ENCODE results near the gene B4GALT6. TPM values are rescaled to one million over a fixed set of nuclear protein-coding genes. Genes with fewer than 3 reads are reported as not detected.
A peak's percentile ranks its signal among the peaks of the same experiment; 100 is the strongest.

The B4GALT6 gene
- total and polyA plus RNA-seq, 10 of the 15 experiments (the other 5 are each of a cell fraction or from before 2014, with no cell fraction given), result 11.9 to 47.4 (median 18.0) TPM

DNA sequence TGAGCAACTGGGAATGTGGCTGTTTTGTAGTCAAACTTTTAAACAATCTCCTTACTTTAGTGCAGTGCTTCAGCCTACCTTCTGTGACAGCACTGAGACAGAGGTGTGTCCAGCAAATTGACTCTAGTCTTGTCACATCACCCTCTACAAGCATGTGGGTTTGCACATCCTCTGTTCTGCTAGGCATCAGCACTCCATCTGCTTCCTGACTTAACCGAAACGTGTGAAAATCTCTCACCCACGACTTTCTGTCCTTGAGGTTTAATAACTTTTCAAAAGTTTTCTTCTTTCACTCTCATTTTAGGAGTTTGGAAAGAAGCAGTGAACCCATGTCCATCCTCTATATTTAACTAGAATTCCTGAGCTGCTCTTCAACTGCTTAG is 50.1 kb downstream of the B4GALT6 start (continued):
- no peak for TF ChIP-seq CHD2 (IDR thresholded peaks at IDR 0.05; ENCODE audit: borderline replicate concordance, low read depth, low read length)
- no peak for TF ChIP-seq SUZ12 (IDR thresholded peaks at IDR 0.05; ENCODE audit: unreplicated experiment)
- 0 out of 2 replicates have a peak, but pooled peaks have one; percentile 54 for TF ChIP-seq ATF7 (IDR thresholded peaks at IDR 0.05; ENCODE audit: low read depth)
- TF ChIP-seq, protein P1, sequence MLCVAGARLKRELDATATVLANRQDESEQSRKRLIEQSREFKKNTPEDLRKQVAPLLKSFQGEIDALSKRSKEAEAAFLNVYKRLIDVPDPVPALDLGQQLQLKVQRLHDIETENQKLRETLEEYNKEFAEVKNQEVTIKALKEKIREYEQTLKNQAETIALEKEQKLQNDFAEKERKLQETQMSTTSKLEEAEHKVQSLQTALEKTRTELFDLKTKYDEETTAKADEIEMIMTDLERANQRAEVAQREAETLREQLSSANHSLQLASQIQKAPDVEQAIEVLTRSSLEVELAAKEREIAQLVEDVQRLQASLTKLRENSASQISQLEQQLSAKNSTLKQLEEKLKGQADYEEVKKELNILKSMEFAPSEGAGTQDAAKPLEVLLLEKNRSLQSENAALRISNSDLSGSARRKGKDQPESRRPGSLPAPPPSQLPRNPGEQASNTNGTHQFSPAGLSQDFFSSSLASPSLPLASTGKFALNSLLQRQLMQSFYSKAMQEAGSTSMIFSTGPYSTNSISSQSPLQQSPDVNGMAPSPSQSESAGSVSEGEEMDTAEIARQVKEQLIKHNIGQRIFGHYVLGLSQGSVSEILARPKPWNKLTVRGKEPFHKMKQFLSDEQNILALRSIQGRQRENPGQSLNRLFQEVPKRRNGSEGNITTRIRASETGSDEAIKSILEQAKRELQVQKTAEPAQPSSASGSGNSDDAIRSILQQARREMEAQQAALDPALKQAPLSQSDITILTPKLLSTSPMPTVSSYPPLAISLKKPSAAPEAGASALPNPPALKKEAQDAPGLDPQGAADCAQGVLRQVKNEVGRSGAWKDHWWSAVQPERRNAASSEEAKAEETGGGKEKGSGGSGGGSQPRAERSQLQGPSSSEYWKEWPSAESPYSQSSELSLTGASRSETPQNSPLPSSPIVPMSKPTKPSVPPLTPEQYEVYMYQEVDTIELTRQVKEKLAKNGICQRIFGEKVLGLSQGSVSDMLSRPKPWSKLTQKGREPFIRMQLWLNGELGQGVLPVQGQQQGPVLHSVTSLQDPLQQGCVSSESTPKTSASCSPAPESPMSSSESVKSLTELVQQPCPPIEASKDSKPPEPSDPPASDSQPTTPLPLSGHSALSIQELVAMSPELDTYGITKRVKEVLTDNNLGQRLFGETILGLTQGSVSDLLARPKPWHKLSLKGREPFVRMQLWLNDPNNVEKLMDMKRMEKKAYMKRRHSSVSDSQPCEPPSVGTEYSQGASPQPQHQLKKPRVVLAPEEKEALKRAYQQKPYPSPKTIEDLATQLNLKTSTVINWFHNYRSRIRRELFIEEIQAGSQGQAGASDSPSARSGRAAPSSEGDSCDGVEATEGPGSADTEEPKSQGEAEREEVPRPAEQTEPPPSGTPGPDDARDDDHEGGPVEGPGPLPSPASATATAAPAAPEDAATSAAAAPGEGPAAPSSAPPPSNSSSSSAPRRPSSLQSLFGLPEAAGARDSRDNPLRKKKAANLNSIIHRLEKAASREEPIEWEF (IDR thresholded peaks at IDR 0.05; ENCODE audit: insufficient replicate concordance, low read depth, low read length), result no peak
- TF ChIP-seq MYB (IDR thresholded peaks at IDR 0.05; ENCODE audit: borderline replicate concordance, low read depth, low read length), result no peak
- no peak for TF ChIP-seq RFX5 (IDR thresholded peaks at IDR 0.05; ENCODE audit: low read depth, low read length)
- TF ChIP-seq RCOR1 (conservative IDR thresholded peaks at IDR 0.05; ENCODE audit: low read depth, low read length), result no peak
- peak; percentile 39; the same call in 1 of the 2 replicates for TF ChIP-seq TCF3 (IDR thresholded peaks at IDR 0.05; ENCODE audit: borderline replicate concordance, insufficient read depth, low read depth, low read length)
- no peak for TF ChIP-seq SIX5 (IDR thresholded peaks at IDR 0.05; ENCODE audit: low read depth, low read length, severe bottlenecking)
- TF ChIP-seq IKZF1 (conservative IDR thresholded peaks at IDR 0.05), result 0 out of 2 replicates have a peak, but pooled peaks have one; percentile 64
- TF ChIP-seq, protein P2, sequence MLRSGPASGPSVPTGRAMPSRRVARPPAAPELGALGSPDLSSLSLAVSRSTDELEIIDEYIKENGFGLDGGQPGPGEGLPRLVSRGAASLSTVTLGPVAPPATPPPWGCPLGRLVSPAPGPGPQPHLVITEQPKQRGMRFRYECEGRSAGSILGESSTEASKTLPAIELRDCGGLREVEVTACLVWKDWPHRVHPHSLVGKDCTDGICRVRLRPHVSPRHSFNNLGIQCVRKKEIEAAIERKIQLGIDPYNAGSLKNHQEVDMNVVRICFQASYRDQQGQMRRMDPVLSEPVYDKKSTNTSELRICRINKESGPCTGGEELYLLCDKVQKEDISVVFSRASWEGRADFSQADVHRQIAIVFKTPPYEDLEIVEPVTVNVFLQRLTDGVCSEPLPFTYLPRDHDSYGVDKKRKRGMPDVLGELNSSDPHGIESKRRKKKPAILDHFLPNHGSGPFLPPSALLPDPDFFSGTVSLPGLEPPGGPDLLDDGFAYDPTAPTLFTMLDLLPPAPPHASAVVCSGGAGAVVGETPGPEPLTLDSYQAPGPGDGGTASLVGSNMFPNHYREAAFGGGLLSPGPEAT (IDR thresholded peaks at IDR 0.05; ENCODE audit: low read depth), result peak; percentile 66; the same call in 1 of the 2 replicates
- TF ChIP-seq, protein P3, sequence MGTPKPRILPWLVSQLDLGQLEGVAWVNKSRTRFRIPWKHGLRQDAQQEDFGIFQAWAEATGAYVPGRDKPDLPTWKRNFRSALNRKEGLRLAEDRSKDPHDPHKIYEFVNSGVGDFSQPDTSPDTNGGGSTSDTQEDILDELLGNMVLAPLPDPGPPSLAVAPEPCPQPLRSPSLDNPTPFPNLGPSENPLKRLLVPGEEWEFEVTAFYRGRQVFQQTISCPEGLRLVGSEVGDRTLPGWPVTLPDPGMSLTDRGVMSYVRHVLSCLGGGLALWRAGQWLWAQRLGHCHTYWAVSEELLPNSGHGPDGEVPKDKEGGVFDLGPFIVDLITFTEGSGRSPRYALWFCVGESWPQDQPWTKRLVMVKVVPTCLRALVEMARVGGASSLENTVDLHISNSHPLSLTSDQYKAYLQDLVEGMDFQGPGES (IDR thresholded peaks at IDR 0.05), result no peak
- TF ChIP-seq FOXM1 (IDR thresholded peaks at IDR 0.05; ENCODE audit: low read depth, low read length), result 0 out of 2 replicates have a peak, but pooled peaks have one; percentile 58
- no peak for TF ChIP-seq JUNB (IDR thresholded peaks at IDR 0.05)
- no peak for TF ChIP-seq NFXL1 (IDR thresholded peaks at IDR 0.05; ENCODE audit: borderline replicate concordance)
- TF ChIP-seq IRF4 (IDR thresholded peaks at IDR 0.05; ENCODE audit: low read depth, low read length), result 0 out of 2 replicates have a peak, but pooled peaks have one; percentile 35
- no peak for TF ChIP-seq NR2F1 (conservative IDR thresholded peaks at IDR 0.05)
- peak; percentile 85 for TF ChIP-seq RUNX3 (IDR thresholded peaks at IDR 0.05; ENCODE audit: low read length)
- TF ChIP-seq CHD4 (IDR thresholded peaks at IDR 0.05), result no peak
- TF ChIP-seq ZNF274 (IDR thresholded peaks at IDR 0.05; ENCODE audit: insufficient read depth, insufficient read length), result no peak
- TF ChIP-seq, protein P4, sequence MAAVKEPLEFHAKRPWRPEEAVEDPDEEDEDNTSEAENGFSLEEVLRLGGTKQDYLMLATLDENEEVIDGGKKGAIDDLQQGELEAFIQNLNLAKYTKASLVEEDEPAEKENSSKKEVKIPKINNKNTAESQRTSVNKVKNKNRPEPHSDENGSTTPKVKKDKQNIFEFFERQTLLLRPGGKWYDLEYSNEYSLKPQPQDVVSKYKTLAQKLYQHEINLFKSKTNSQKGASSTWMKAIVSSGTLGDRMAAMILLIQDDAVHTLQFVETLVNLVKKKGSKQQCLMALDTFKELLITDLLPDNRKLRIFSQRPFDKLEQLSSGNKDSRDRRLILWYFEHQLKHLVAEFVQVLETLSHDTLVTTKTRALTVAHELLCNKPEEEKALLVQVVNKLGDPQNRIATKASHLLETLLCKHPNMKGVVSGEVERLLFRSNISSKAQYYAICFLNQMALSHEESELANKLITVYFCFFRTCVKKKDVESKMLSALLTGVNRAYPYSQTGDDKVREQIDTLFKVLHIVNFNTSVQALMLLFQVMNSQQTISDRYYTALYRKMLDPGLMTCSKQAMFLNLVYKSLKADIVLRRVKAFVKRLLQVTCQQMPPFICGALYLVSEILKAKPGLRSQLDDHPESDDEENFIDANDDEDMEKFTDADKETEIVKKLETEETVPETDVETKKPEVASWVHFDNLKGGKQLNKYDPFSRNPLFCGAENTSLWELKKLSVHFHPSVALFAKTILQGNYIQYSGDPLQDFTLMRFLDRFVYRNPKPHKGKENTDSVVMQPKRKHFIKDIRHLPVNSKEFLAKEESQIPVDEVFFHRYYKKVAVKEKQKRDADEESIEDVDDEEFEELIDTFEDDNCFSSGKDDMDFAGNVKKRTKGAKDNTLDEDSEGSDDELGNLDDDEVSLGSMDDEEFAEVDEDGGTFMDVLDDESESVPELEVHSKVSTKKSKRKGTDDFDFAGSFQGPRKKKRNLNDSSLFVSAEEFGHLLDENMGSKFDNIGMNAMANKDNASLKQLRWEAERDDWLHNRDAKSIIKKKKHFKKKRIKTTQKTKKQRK (IDR thresholded peaks at IDR 0.05; ENCODE audit: low read depth, low read length), result no peak
